HepG2 (cell line): ENCODE results near the gene TCEA3. TPM values are rescaled to one million over a fixed set of nuclear protein-coding genes. Genes with fewer than 3 reads are reported as not detected.

Source experiments
- ATAC-seq: fragments of 200-7000 bp; cut with Tn5 transposase; 3 replicates; pipeline ENCODE4 v1.9.1; 2020; ENCODE audit warnings: mild to moderate bottlenecking, moderate library complexity
- BruUV-seq: library from RNA; stranded (reverse); fragments of 400-500 nt; replicated peaks from 2 replicates; lab custom pipeline; 2021; lab: Mats Ljungman, UMichigan
- CTCF ChIA-PET: fragments of 300-600 bp; formaldehyde crosslinking; extraction: SDS; loops from one replicate; lab custom pipeline; 2021; ENCODE audit warnings: low total read pairs, inconsistent platforms, low intra/inter-chr PET ratio; lab: Yijun Ruan, JAX
- POLR2A ChIA-PET: fragments of 350-600 bp; sonication (Branson Sonifier 250); formaldehyde crosslinking; loops from one replicate; lab custom pipeline; 2020; ENCODE audit warnings: antibody characterized with exemption, inconsistent platforms; lab: Yijun Ruan, JAX
- DNase-seq: peaks from one replicate; pipeline ENCODE4 v3.0.0-alpha.2; 2015; ENCODE audit warnings: low spot score
- FAIRE-seq: peaks from 3 replicates; lab custom pipeline; 2011; peaks lifted over from hg19 to GRCh38; lab: Jason Lieb, UNC
- H2AFZ ChIP-seq: one replicate; pipeline ENCODE4 v1.6.1; 2011; ENCODE audit warnings: low read length, inconsistent platforms
- H3K27ac ChIP-seq: fragments of 300-600 bp; 3 replicates; pipeline ENCODE4 v1.8.0; 2011; ENCODE audit warnings: mixed run types, mild to moderate bottlenecking, mixed read lengths, low read length, inconsistent platforms; ENCODE audit not compliant: insufficient read depth; ENCODE audit errors: extremely low read length
- H3K27me3 ChIP-seq, 2 experiments: fragments of 200-600 bp in 1 of 2; 2 replicates in 1 of 2; 3 replicates in 1 of 2; pipeline versions ENCODE4 v1.6.0 to v1.8.0; 2011; ENCODE audit warnings: low read length in 2 of 2, mild to moderate bottlenecking in 2 of 2, moderate library complexity in 2 of 2, inconsistent platforms in 1 of 2; ENCODE audit not compliant: insufficient read depth in 2 of 2, control insufficient read depth in 1 of 2
- H3K36me3 ChIP-seq, 2 experiments: fragments of 200-600 bp in 1 of 2; replicated peaks in 1 of 2; 2 replicates in 1 of 2; 3 replicates in 1 of 2; pipeline versions ENCODE4 v1.5.1 to v1.8.0; 2011; ENCODE audit warnings: low read length in 2 of 2, inconsistent platforms in 1 of 2; ENCODE audit not compliant: insufficient read depth in 2 of 2, control insufficient read depth in 1 of 2
- H3K4me1 ChIP-seq: 2 replicates; pipeline ENCODE4 v1.5.1; 2012; ENCODE audit warnings: low read length, inconsistent platforms; ENCODE audit not compliant: insufficient read depth
- H3K4me2 ChIP-seq: 2 replicates; pipeline ENCODE4 v1.6.0; 2011; ENCODE audit warnings: low read depth, low read length, inconsistent platforms
- H3K4me3 ChIP-seq, 3 experiments: fragments of 200-600 bp in 1 of 3; sonication (generic), shearing (Covaris generic) in 1 of 3; replicated peaks in 1 of 3; 2 replicates each; pipeline ENCODE4 v1.5.1; 2011 to 2016; ENCODE audit warnings: low read length in 3 of 3, inconsistent platforms in 2 of 3, low read depth in 2 of 3, mild to moderate bottlenecking in 2 of 3, control low read depth in 1 of 3, mixed read lengths in 1 of 3; ENCODE audit not compliant: insufficient read depth in 1 of 3
- H3K79me2 ChIP-seq: one replicate; pipeline ENCODE4 v1.6.1; 2011; ENCODE audit warnings: low read length, inconsistent platforms; ENCODE audit not compliant: insufficient read depth
- H3K9ac ChIP-seq: 2 replicates; pipeline ENCODE4 v1.6.0; 2011; ENCODE audit warnings: mild to moderate bottlenecking, low read depth, low read length, inconsistent platforms; ENCODE audit not compliant: insufficient read depth
- H3K9me3 ChIP-seq: 2 replicates; pipeline ENCODE4 v1.5.1; 2012; ENCODE audit warnings: mild to moderate bottlenecking, low read length
- H4K20me1 ChIP-seq: 2 replicates; pipeline ENCODE4 v1.6.0; 2011; ENCODE audit warnings: inconsistent platforms, mild to moderate bottlenecking, low read length, moderate library complexity; ENCODE audit not compliant: insufficient read depth
- ARNT2 ChIP-seq: sonication (generic); formaldehyde crosslinking; IDR thresholded peaks from 2 replicates; pipeline ENCODE4 v1.8.0; 2022; ENCODE audit warnings: mild to moderate bottlenecking, low read depth, missing genetic modification reagents, moderate library complexity
- CREBL2 ChIP-seq: sonication (generic); formaldehyde crosslinking; IDR thresholded peaks from 2 replicates; pipeline ENCODE4 v1.8.1; 2023; ENCODE audit warnings: missing genetic modification reagents, mild to moderate bottlenecking, borderline replicate concordance
- KAT8 ChIP-seq: IDR thresholded peaks from 2 replicates; pipeline ENCODE4 v1.6.1; 2016; ENCODE audit warnings: missing genetic modification reagents, missing compliant biosample characterization
- KDM6A ChIP-seq: IDR thresholded peaks from 2 replicates; pipeline ENCODE4 v1.6.1; 2016; ENCODE audit warnings: low read depth
- PRPF4 ChIP-seq: fragments of 200-400 bp; formaldehyde crosslinking; IDR thresholded peaks from 2 replicates; pipeline ENCODE4 v1.6.1; 2016; ENCODE audit warnings: low read length, low read depth; ENCODE audit not compliant: poor library complexity, severe bottlenecking
- RBAK ChIP-seq: sonication (generic); formaldehyde crosslinking; IDR thresholded peaks from 2 replicates; pipeline ENCODE4 v1.5.1; 2020; ENCODE audit warnings: mild to moderate bottlenecking, missing genetic modification reagents
- REL ChIP-seq: sonication (generic); formaldehyde crosslinking; conservative IDR thresholded peaks from 2 replicates; pipeline ENCODE4 v1.8.0; 2022; ENCODE audit warnings: mild to moderate bottlenecking, missing genetic modification reagents, moderate library complexity
- RFXANK ChIP-seq: IDR thresholded peaks from 2 replicates; pipeline ENCODE4 v1.6.1; 2016
- SALL2 ChIP-seq: sonication (generic); formaldehyde crosslinking; IDR thresholded peaks from 2 replicates; pipeline ENCODE4 v1.8.1; 2023; ENCODE audit warnings: mild to moderate bottlenecking, missing genetic modification reagents, inconsistent platforms
- SKI ChIP-seq: fragments of 450-650 bp; IDR thresholded peaks from one replicate; pipeline ENCODE4 v1.6.1; 2018; ENCODE audit warnings: mild to moderate bottlenecking; ENCODE audit not compliant: partially characterized antibody
- TBX3 ChIP-seq: fragments of 450-650 bp; IDR thresholded peaks from 2 replicates; pipeline ENCODE4 v1.6.1; 2017; ENCODE audit warnings: antibody characterized with exemption, mild to moderate bottlenecking, inconsistent platforms, borderline replicate concordance
- ZBTB46 ChIP-seq: sonication (generic); formaldehyde crosslinking; IDR thresholded peaks from 2 replicates; pipeline ENCODE4 v1.4.0; 2020; ENCODE audit warnings: mild to moderate bottlenecking, missing genetic modification reagents, borderline replicate concordance
- ZFP82 ChIP-seq: sonication (generic); formaldehyde crosslinking; IDR thresholded peaks from 2 replicates; pipeline ENCODE4 v1.5.1; 2020; ENCODE audit warnings: mild to moderate bottlenecking, missing genetic modification reagents, borderline replicate concordance
- ZNF235 ChIP-seq: sonication (generic); formaldehyde crosslinking; IDR thresholded peaks from 2 replicates; pipeline ENCODE4 v1.8.1; 2023; ENCODE audit warnings: mild to moderate bottlenecking, missing genetic modification reagents, borderline replicate concordance
- ZNF564 ChIP-seq: sonication (generic); formaldehyde crosslinking; IDR thresholded peaks from 2 replicates; pipeline ENCODE4 v1.8.1; 2023; ENCODE audit warnings: mild to moderate bottlenecking, missing genetic modification reagents
- ZNF598 ChIP-seq: sonication (generic); formaldehyde crosslinking; IDR thresholded peaks from 2 replicates; pipeline ENCODE4 v1.5.1; 2020; ENCODE audit warnings: mild to moderate bottlenecking, missing genetic modification reagents, borderline replicate concordance
- WGBS: methylation state at CpG from one replicate; pipeline ENCODE4 v1.1.6; 2017; ENCODE audit warnings: low lambda C conversion rate; 5-methylcytosine and 5-hydroxymethylcytosine counted together
- in situ Hi-C: cut with HindIII; loops from 2 replicates; pipeline ENCODE4 v1.10.0; 2017; ENCODE audit warnings: low pct_unique_long_range_greater_than_20kb; ENCODE audit not compliant: extremely low pct_ligation_motif_present
- intact Hi-C: fragments of 100-400 bp; cut with micrococcal nuclease; formaldehyde crosslinking; loops from one replicate; pipeline ENCODE4 v1.10.0; 2022; ENCODE audit not compliant: unreplicated experiment
- polyA plus RNA-seq, 8 experiments: library from polyadenylated mRNA; depleted of rRNA in 3 of 8; stranded (reverse) in 7 of 8; unstranded in 1 of 8; fragments of >200 nt; fragmentation: Illumina TruSeq in 4 of 8; extraction: Trizol in 4 of 8; gene quantifications; 2 replicates each; pipeline versions ENCODE4 v1.2.1 to v1.2.3, GENCODE V29; 2011 to 2016; ENCODE audit warnings: low read depth in 4 of 8, missing spikeins in 1 of 8, mixed read lengths in 1 of 8; ENCODE audit not compliant: insufficient read depth in 1 of 8
- total RNA-seq, 5 experiments: library from RNA; depleted of rRNA; stranded (reverse); fragments of >200 nt; fragmentation: Illumina TruSeq; extraction: Trizol; gene quantifications; 2 replicates each; pipeline ENCODE4 v1.2.3, GENCODE V29; 2016; ENCODE audit warnings: low read depth in 1 of 5
- TF ChIP-seq, protein P1 (sequence below): sonication (generic); formaldehyde crosslinking; IDR thresholded peaks from 2 replicates; pipeline ENCODE4 v1.8.0; 2022; ENCODE audit warnings: missing genetic modification reagents, mild to moderate bottlenecking, moderate library complexity, borderline replicate concordance

Gene TCEA3
- total and polyA plus RNA-seq, 2 of the 13 experiments (the other 11 are each of a cell fraction or from before 2014, with no cell fraction given): 55.5 to 84.6 TPM

- TF ChIP-seq ARNT2: no peak
Measured at GRCh38 chr1:23434260-23434775, 9.8 kb upstream of the TCEA3 start (continued).

DNA sequence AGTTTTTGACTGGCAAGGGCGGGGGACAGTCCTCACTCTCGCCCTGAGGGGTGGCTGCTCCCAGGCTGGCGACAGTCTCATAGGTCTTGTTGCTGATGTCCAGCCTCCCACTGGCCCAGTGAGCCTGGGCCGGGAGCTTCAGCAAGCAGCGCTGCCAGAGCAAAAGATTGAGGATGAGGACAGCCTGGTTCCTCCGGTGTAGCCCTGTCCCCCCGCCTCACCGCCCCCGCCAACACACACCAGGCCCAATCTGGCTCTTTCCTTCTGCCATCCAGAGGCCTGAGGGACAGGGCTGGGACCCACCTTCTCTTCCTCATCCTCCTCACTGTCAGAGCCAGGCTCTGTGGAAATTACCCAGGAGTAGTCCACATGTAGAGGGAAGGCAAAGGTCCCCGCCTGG is 8.6 kb upstream of the TCEA3 start:
- H3K79me2 ChIP-seq: no peaks in the 10 kb centered on the region
- no peaks in the 10 kb centered on the region for H3K9me3 ChIP-seq
- peaks cover 7% of the 10 kb centered on the region for H3K4me1 ChIP-seq
- peaks cover 23 to 60% of the 10 kb centered on the region in 2 experiments for H3K36me3 ChIP-seq
- no peak overlapping the region for H3K4me3 ChIP-seq
- in situ Hi-C loops (no loop called here), intact Hi-C loops (no loop called here)
- no peaks in the 10 kb centered on the region for H4K20me1 ChIP-seq
- BruUV-seq: no TSS peak
- FAIRE-seq (no peak), ATAC-seq (no peak), DNase-seq (no peak)
- ChIA-PET POLR2A (no interaction called here), CTCF (no interaction called here)
- H3K27ac ChIP-seq: no peak overlapping the region
- 94% methylated on average over 7 of the region's 10 CpGs for WGBS
- H2AFZ ChIP-seq: no peak overlapping the region
- no peak overlapping the region for H3K9ac ChIP-seq
- TF ChIP-seq TBX3 (no peak), CREBL2 (CRISPR knock-in tag) (no peak), PRPF4 (no peak), ZBTB46 (CRISPR knock-in tag) (no peak), SALL2 (CRISPR knock-in tag) (no peak), SKI (no peak), ZNF564 (CRISPR knock-in tag) (no peak), ZNF235 (CRISPR knock-in tag) (no peak), RFXANK (CRISPR knock-in tag) (no peak), KAT8 (CRISPR knock-in tag) (no peak), RBAK (CRISPR knock-in tag) (no peak), ZNF598 (CRISPR knock-in tag) (no peak), REL (no peak), KDM6A (CRISPR knock-in tag) (no peak), ZFP82 (CRISPR knock-in tag) (no peak)
- TF ChIP-seq, protein P1, sequence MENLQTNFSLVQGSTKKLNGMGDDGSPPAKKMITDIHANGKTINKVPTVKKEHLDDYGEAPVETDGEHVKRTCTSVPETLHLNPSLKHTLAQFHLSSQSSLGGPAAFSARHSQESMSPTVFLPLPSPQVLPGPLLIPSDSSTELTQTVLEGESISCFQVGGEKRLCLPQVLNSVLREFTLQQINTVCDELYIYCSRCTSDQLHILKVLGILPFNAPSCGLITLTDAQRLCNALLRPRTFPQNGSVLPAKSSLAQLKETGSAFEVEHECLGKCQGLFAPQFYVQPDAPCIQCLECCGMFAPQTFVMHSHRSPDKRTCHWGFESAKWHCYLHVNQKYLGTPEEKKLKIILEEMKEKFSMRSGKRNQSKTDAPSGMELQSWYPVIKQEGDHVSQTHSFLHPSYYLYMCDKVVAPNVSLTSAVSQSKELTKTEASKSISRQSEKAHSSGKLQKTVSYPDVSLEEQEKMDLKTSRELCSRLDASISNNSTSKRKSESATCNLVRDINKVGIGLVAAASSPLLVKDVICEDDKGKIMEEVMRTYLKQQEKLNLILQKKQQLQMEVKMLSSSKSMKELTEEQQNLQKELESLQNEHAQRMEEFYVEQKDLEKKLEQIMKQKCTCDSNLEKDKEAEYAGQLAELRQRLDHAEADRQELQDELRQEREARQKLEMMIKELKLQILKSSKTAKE (CRISPR knock-in tag): no peak
- H3K4me2 ChIP-seq: no peak overlapping the region
- H3K27me3 ChIP-seq: no peaks in the 10 kb centered on the region
